DMS 273 (cell line): ENCODE results near the gene CFAP97D2.

Experiments used
- DNase-seq: peaks from one replicate; lab custom pipeline; 2025; ENCODE audit not compliant: unreplicated experiment; lab: John Stamatoyannopoulos, UW

CFAP97D2 gene

DNA sequence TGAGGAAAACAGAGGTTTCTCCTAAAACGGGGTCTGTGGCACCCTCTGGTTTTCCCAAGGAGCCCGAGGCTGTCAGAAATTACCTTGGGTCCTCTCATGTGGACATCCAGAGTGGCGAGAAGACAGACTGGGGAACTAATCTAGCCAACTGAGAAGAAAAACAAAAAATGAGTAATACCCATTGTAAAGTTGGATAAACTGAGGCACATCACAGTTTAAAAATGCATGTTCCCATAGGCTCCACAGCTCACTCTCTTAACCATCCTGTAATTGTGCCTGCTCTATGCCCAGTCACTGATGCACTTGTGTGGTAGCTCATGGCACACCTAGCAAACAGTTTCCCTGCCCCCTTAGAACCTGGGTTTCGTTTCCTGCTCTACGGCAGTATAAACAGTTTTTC lies 87.2 kb downstream of the CFAP97D2 start:
- DNase-seq = no peak

GRCh38 chr13:114268344-114269280 lies 89.6 kb downstream of the CFAP97D2 start:
- DNase-seq = no peak

DNA sequence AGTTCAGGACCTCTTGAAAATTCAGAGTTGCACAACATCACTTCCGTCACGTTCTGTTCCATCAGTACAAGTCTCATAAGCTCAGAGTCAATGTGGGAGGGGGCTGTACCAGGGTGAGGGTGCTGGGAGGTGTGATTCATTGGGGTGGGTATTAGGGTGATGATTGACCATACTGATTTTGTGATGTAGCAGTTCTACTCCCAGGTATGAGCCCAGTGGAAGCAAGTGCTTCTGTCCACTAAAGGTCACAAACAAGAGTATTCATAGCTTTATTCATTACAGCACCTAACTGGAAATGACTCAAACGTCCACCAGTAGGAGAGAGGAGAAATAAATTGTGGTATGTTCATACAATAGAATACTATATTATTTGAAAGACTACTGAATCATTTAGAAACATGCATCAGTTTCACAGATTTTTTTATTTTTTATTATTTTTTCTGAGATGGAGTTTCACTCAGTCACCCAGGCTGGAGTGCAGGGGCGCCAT lies 90.3 kb downstream of the CFAP97D2 start:
- DNase-seq = no peak
